ENCODE measurements around the gene NOTO.

GRCh38 chr2:73255907-73256617 is 53.7 kb downstream of the NOTO start:
- no peak for TF ChIP-seq CTCF (IDR thresholded peaks at IDR 0.05)
- TF ChIP-seq POLR2A (IDR thresholded peaks at IDR 0.05), result no peak

Measured in sigmoid colon (tissue), 3 donors.